Measurements from ENCODE around the gene TIMM29.
"Not testable (repeated sequence)": the region's sequence is repeated elsewhere in the genome, so short reads cannot be mapped to it uniquely, and the experiment has no call there.

Gene TIMM29

GRCh38 chr19:10946958-10947657 is 18.5 kb downstream of the TIMM29 start:
- DNase-seq, result no peak

GRCh38 chr19:10952809-10953208 is 24.2 kb downstream of the TIMM29 start:
- DNase-seq, result no peak

DNA sequence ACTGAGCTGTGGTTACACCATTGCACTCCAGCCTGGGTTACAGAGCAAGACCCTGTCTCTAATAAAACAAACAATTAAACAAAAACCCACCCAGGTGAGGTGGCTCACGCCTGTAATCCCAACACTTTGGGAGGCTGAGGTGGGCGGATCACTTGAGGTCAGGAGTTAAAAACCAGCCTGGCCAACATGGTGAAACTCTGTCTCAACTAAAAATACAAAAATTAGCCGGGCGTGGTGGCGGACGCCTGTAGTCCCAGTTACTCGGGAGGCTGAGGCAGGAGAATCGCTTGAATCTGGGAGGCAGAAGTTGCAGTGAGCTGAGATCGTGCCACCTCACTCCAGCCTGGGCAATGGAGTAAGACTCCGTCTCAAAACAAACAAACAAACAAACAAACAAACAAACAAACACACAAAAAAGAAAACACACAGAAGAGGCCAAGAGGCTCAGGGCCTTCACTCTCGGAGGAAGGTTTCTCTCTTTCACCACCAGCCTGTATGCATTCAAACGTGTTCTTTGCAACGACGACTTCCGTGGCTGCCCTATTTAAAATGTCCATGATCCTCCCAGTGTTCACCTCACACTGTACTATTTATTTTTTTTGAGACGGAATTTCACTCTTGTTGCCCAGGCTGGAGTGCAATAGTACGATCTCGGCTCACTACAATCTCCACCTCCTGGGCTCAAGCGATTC is 30.8 kb downstream of the TIMM29 start:
- not testable (repeated sequence) for DNase-seq

DNA sequence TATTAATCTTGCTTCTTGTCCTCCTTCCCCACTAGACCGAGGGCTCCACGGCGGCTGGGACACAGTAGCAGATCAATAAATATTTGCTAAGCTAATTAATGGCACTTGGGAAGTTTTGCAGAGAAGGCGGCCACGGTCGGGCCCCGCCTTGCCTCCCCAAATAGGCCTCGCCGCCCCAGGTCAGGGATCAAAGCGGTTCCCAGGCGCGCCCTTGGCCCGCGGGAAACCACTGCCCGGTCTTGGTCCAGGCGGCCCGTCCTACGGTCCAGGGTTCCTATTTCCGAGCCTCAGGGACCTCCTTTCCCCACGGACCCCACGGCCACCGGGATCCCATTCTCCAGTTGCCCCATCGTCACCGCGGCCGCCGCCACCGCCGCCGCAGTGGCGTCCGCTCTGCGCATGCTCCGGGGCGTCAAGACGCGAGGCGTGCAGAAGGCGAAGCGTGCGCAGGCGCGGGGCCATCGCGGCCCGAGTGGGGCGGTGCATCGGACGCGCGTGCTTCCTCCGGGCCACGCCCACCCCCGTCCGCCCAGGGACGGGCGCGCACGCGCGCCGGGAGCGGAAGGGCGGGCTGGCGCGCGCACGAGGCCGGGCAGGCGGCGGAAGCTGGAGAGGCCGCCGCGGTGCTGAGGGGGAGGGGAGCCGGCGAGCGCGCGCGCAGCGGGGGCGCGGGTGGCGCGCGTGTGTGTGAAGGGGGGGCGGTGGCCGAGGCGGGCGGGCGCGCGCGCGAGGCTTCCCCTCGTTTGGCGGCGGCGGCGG is 31.9 kb downstream of the TIMM29 start, which contains the start of gene SMARCA4:
SMARCA4 (plus strand) TSS at position 717 of the 759 bp plus-strand sequence. CDS start 23,122 bp downstream, outside the sequence.
- DNase-seq, result peak; percentile 87

GRCh38 chr19:10961073-10961860 is 32.7 kb downstream of the TIMM29 start:
- DNase-seq, result no peak

DNA sequence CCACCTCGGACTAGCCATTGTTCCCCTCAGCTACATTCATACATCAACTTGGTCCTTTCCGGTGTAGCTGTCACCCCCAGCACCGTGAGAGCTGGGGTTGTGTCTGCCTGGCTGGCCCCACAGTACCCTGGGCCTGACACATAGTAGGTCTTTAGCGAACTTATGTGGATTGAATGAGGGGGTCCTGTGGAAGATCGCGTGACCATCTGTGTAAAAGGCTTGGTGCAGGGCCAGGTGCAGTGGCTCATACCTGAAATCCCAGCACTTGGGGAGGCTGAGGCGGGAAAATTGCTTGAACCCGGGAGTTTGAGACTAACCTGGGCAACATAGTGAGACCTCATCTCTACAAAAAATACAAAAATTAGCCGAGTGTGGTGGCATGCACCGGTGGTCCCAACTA is 34.3 kb downstream of the TIMM29 start:
- DNase-seq, result no peak

GRCh38 chr19:10963865-10964264 is 35.3 kb downstream of the TIMM29 start:
- DNase-seq, result no peak

- no peak for DNase-seq
These were observed 36.3 kb downstream of the TIMM29 start for GRCh38 chr19:10964903-10965302.

DNA sequence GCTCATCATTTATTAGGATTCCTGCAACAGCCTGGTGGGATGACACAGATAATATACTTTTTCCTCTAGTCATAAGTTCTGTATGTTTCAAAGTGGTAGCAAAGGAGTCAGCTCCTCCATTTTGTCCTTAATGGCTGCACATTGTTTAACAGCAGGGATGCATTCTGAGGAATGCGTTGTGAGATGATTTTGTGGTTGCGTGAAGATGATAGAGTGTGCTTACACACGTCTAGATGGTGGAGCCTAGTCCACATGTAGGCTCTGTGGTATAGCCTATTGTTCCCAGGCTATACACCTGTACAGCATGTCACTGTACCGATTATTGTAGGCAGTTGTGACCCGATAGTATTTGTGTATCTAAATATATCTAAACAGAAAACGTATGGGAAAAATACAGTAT is 36.8 kb downstream of the TIMM29 start:
- no peak for DNase-seq

- no peak for DNase-seq
These were observed 38.2 kb downstream of the TIMM29 start for GRCh38 chr19:10966809-10967208.

- DNase-seq, result no peak
These were observed 40.0 kb downstream of the TIMM29 start for GRCh38 chr19:10968527-10969135.

DNA sequence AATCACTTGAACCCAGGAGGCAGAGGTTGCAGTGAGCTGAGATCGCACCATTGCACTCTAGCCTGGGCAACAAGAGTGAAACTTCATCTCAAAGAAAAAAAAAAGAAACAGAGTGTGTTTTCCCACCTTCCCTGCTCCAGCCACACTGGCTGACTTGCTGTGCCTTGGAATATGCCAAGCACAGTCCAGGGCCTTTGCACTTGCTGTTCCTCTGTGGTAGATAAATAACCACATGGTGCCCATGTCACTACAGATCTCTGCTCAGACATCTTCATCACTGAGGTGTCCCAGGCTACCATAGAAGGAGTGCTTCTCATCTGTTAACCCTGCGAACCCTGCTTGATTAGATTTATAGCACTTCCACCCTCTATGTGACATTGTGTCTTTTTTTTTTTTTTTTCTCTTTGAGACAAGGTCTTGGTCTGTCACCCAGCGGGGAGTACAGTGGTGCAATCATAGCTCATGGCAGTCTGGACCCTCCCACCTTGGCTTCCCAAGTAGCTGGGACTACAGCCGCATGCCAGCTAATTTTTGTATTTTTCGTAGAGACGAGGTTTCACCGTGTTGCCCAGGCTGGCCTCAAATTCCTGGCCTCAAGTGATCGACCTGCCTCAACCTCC is 42.6 kb downstream of the TIMM29 start:
- DNase-seq, result no peak

- no peak for DNase-seq
These were observed 46.9 kb downstream of the TIMM29 start for GRCh38 chr19:10975374-10976130.

DNA sequence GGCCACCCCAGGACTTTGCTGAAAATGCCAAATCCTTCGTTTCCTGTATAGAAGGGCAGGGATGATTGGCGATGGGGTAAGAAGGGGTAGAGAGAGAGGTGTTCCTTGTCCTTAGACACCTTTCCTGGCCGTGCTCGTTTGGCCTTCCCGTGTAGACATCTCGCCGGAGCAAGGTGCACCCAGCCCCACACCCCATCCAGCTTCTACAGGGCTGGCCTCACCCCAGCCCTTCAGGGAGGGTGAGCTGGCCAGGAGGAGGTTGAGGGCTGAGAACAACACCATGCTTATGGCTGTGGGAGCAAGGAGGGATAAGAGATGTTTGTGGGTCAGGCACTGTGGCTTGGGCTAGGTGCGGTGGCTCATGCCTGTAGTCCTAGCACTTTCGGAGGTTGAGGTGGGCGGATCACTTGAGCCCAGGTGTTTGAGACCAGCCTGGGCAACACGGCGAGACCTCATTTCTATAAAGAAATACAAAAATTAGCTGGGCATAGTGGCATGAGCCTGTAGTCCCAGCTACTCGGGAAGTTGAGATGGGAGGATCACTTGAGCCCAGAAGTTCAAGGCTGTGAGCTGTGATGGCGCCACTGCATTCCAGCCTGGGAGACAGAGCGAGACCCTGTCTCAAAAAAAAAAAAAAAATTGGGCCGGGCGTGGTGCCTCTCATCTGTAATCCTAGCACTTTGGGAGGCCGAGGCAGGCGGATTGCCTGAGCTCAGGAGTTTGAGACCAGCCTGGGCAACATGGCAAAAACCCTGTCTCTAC is 47.7 kb downstream of the TIMM29 start:
- DNase-seq, result no peak

DNA sequence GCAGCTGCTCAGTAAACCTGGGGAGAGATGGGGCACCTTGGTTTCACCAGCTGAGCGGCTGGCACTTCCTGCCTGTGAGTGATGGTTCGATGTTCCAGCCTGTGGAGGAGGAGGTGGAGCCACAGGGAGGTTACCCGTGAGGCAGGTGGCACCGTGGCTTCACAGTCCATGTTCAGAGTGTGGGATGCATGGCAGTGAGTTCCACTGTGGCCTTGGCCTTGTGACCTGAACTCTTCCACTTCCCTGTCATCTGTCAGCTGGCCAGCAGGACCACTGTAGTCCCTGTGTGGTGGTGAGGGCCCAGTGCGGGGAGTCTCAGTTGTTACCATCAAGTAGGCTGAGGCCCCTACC is 49.1 kb downstream of the TIMM29 start:
- DNase-seq, result no peak

All from amniotic stem cell (primary cell).